Skeletal muscle tissue (tissue), 4 donors: ENCODE measurements around the gene PIGU. TPM values are rescaled to one million over a fixed set of nuclear protein-coding genes. Genes with fewer than 3 reads are reported as not detected.

Experiments used
- H3K27ac ChIP-seq: one replicate; pipeline ENCODE4 v1.7.0; 2013; ENCODE audit warnings: mild to moderate bottlenecking, low read depth, low read length, inconsistent platforms
- H3K27me3 ChIP-seq, 3 donors: one replicate each; pipeline ENCODE4 v1.7.0; 2013; ENCODE audit warnings: low read length in 3 of 3; ENCODE audit not compliant: control insufficient read depth in 3 of 3, insufficient read depth in 3 of 3
- H3K36me3 ChIP-seq, 3 donors: one replicate each; pipeline ENCODE4 v1.7.0; 2013; ENCODE audit warnings: low read length in 3 of 3; ENCODE audit not compliant: control insufficient read depth in 3 of 3, insufficient read depth in 3 of 3
- H3K4me1 ChIP-seq, 3 donors: one replicate each; pipeline ENCODE4 v1.7.0; 2013; ENCODE audit warnings: low read length in 3 of 3, mild to moderate bottlenecking in 3 of 3; ENCODE audit not compliant: control insufficient read depth in 3 of 3, insufficient read depth in 3 of 3
- H3K4me3 ChIP-seq, 3 donors: one replicate each; pipeline ENCODE4 v1.7.0; 2013; ENCODE audit warnings: low read length in 3 of 3
- H3K9ac ChIP-seq, 3 donors: one replicate each; pipeline ENCODE4 v1.7.0; 2013; ENCODE audit warnings: low read length in 3 of 3, mild to moderate bottlenecking in 3 of 3, moderate library complexity in 2 of 3, low read depth in 1 of 3
- H3K9me3 ChIP-seq, 3 donors: one replicate each; pipeline ENCODE4 v1.7.0; 2013; ENCODE audit warnings: low read length in 3 of 3; ENCODE audit not compliant: control insufficient read depth in 3 of 3
- total RNA-seq: library from RNA; depleted of rRNA; stranded (reverse); fragments of >200 nt; gene quantifications from one replicate; pipeline ENCODE4 v1.2.3, GENCODE V29; 2014
- donor health status: Osteomylitis.

The PIGU gene
- total RNA-seq, 1 donor from 2014 or later: 11.0 TPM

DNA sequence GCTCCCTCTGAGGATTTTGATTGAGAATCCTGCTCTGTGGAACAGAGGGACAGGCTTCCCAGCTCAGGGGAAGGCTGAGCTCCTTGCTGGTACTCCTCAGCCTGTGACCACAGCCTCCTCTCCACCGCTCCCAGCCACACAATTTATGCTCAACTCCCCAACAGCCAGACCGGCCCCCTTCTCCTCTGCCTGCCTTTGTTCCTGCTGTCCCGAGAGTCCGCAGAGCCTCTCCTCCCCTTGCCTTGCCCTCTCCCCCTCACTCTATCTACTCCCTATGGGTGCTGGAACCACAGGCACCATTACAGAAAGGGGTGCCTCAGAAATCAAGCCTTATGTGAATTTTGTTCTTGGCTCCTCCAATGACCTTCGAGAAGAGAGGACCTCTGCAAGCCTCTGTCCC, 102.5 kb downstream of the PIGU start:
- H3K4me1 ChIP-seq: peaks cover 17 to 20% (median 17%) of the 10 kb centered on the region in 3 donors
- H3K9ac ChIP-seq: no peak overlapping the region
- peaks cover 22 to 35% (median 29%) of the 10 kb centered on the region in 3 donors for H3K36me3 ChIP-seq
- no peaks in the 10 kb centered on the region for H3K27me3 ChIP-seq
- no peaks in the 10 kb centered on the region for H3K9me3 ChIP-seq
- no peak overlapping the region for H3K4me3 ChIP-seq
- H3K27ac ChIP-seq: no peak overlapping the region

- H3K9ac ChIP-seq: no peak overlapping the region
- H3K4me3 ChIP-seq: no peak overlapping the region
- H3K27ac ChIP-seq: no peak overlapping the region
- H3K9me3 ChIP-seq: no peaks in the 10 kb centered on the region
- H3K36me3 ChIP-seq: peaks cover 23 to 34% (median 29%) of the 10 kb centered on the region in 3 donors
- H3K27me3 ChIP-seq: no peaks in the 10 kb centered on the region
- H3K4me1 ChIP-seq: peaks cover 10 to 13% (median 10%) of the 10 kb centered on the region in 3 donors
These were observed 103.2 kb downstream of the PIGU start for GRCh38 chr20:34573541-34574300.

DNA sequence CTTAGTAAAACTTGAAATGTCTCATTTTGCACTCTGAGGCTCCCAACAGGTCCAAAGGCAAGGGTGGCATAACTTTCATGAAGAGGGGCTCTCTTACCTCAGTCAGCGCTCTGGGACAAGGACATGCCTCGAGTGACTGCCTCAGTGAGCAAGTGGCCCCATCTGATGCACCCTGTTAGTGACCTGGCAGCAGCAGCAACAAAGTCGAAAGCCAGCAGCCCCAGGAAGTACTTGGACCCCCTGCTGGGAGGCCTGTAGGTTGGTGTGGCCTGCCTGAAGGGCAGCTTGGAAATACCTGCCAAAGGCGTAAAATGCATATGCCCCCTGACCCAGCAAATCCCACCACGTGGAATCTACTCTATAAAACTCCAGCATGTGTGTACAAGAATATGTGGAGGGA, 105.1 kb downstream of the PIGU start:
- Histone ChIP-seq H3K27me3 (no peaks in the 10 kb centered on the region), H3K4me3 (no peak overlapping the region), H3K9me3 (no peaks in the 10 kb centered on the region), H3K4me1 (no peaks in the 10 kb centered on the region), H3K36me3 (peaks cover 29 to 43% (median 32%) of the 10 kb centered on the region in 3 donors), H3K27ac (no peak overlapping the region), H3K9ac (no peak overlapping the region)

DNA sequence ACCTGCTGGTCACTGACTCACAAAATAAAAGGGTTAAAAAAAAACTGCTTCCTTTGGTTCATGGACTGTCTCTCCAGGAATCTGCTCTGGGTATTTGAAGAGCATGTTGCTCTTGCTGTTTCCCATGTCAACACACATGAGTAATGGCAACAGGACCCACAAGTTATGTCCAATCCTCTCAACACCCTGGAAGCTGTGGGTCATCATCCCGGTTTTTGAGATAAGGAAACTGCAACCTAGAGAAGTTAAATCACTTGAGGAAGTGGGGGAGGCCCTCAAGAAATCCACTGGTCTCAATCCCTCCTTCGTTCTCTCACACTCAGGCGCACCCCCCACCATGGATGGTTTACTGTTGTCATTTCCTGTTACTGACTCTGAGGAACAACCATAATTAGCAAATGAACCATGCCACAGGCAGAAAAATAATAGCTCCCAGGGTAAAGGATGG, 106.0 kb downstream of the PIGU start:
- Histone ChIP-seq H3K9ac (no peak overlapping the region), H3K36me3 (peaks cover 31 to 47% (median 32%) of the 10 kb centered on the region in 3 donors), H3K27me3 (no peaks in the 10 kb centered on the region), H3K4me3 (no peak overlapping the region), H3K4me1 (no peaks in the 10 kb centered on the region), H3K9me3 (no peaks in the 10 kb centered on the region), H3K27ac (no peak overlapping the region)

GRCh38 chr20:34569598-34569997, 107.3 kb downstream of the PIGU start:
- Histone ChIP-seq H3K4me3 (no peak overlapping the region), H3K9me3 (no peaks in the 10 kb centered on the region), H3K9ac (no peak overlapping the region), H3K4me1 (peaks cover 0 to 6% (median 4%) of the 10 kb centered on the region in 3 donors), H3K27me3 (no peaks in the 10 kb centered on the region), H3K27ac (no peak overlapping the region), H3K36me3 (peaks cover 25 to 41% (median 30%) of the 10 kb centered on the region in 3 donors)

DNA sequence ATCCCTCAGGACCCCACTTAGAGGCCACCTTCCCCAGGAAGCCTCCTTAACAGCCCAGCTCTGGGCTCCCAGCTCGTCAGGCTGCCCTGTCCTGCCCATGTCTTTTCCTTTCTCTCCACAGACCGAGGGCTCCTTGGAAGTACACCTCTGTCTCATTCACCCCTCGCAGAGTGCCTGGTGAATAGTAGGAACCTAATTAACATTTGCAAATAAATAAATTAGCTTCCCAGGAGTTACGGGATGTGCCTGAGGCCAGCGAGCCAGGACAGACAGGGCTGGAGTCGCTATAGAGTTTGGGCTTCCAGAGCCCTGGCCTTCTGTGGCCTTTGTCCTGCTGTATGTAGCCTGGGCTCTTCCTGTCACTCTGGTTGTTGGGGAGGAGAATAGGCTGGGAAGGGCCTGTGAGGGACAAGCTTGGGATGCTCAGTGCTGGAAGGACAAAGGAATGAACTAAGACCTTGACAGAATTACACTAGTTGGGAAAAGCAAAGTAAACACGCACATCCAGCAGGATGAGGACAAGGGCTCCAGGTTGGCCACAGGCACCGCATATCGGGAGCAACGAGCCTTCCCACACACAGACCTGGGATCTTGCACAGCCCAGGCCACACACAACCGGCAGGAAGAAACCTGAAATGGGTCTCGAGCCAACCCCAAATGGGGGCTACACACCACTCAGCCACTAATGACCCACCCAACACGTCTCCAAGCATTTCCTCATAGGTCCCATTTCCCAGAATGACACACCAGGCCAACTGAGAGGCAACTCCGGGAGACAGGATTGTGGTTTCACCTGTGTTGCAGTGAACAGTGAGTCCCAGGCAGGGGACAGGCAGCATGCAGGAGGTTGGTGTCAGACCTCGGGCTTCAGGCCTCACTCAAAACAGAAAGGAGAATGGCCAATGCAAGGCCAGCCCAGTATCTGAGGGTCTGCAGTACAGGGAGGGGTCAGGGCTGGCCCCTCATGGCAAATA, 108.7 kb downstream of the PIGU start:
- Histone ChIP-seq H3K4me3 (no peak overlapping the region), H3K27me3 (no peaks in the 10 kb centered on the region), H3K9ac (no peak overlapping the region), H3K4me1 (peaks cover 0 to 6% (median 6%) of the 10 kb centered on the region in 3 donors), H3K36me3 (peaks cover 16 to 32% (median 19%) of the 10 kb centered on the region in 3 donors), H3K9me3 (no peaks in the 10 kb centered on the region), H3K27ac (no peak overlapping the region)

- Histone ChIP-seq H3K36me3 (peaks cover 13 to 30% (median 15%) of the 10 kb centered on the region in 3 donors), H3K4me1 (peaks cover 0 to 10% (median 9%) of the 10 kb centered on the region in 3 donors), H3K9ac (no peak overlapping the region), H3K27me3 (no peaks in the 10 kb centered on the region), H3K27ac (no peak overlapping the region), H3K9me3 (no peaks in the 10 kb centered on the region), H3K4me3 (no peak overlapping the region)
These were observed 109.7 kb downstream of the PIGU start for GRCh38 chr20:34566978-34567891.

GRCh38 chr20:34564833-34565232, 112.1 kb downstream of the PIGU start:
- no peak overlapping the region for H3K27ac ChIP-seq
- H3K9ac ChIP-seq: no peak overlapping the region
- H3K9me3 ChIP-seq: no peaks in the 10 kb centered on the region
- no peak overlapping the region for H3K4me3 ChIP-seq
- H3K4me1 ChIP-seq: peaks cover 0 to 10% (median 9%) of the 10 kb centered on the region in 3 donors
- no peaks in the 10 kb centered on the region for H3K27me3 ChIP-seq
- H3K36me3 ChIP-seq: peaks cover 4 to 16% (median 12%) of the 10 kb centered on the region in 3 donors

- H3K4me1 ChIP-seq: peaks cover 0 to 17% (median 16%) of the 10 kb centered on the region in 3 donors
- H3K4me3 ChIP-seq: no peak overlapping the region
- H3K36me3 ChIP-seq: peaks cover 4 to 10% (median 6%) of the 10 kb centered on the region in 3 donors
- no peaks in the 10 kb centered on the region for H3K9me3 ChIP-seq
- no peaks in the 10 kb centered on the region for H3K27me3 ChIP-seq
- H3K27ac ChIP-seq: no peak overlapping the region
- no peak overlapping the region for H3K9ac ChIP-seq
These were observed 114.3 kb downstream of the PIGU start for GRCh38 chr20:34562641-34563040.
